Activated CD4-positive, alpha-beta T cell treated with anti-CD3 and anti-CD28 coated beads, Interleukin-2, amount 50 U/mL, for 4 hours (primary cell): ENCODE data around the gene PTPRH.
A peak's percentile ranks its signal among the peaks of the same experiment; 100 is the strongest.
"Not testable (repeated sequence)": the region's sequence is repeated elsewhere in the genome, so short reads cannot be mapped to it uniquely, and the experiment has no call there.

Experiments
- DNase-seq, 2 experiments: peaks; one replicate each; pipeline ENCODE4 v3.0.0-alpha.2; 2020

PTPRH gene

DNA sequence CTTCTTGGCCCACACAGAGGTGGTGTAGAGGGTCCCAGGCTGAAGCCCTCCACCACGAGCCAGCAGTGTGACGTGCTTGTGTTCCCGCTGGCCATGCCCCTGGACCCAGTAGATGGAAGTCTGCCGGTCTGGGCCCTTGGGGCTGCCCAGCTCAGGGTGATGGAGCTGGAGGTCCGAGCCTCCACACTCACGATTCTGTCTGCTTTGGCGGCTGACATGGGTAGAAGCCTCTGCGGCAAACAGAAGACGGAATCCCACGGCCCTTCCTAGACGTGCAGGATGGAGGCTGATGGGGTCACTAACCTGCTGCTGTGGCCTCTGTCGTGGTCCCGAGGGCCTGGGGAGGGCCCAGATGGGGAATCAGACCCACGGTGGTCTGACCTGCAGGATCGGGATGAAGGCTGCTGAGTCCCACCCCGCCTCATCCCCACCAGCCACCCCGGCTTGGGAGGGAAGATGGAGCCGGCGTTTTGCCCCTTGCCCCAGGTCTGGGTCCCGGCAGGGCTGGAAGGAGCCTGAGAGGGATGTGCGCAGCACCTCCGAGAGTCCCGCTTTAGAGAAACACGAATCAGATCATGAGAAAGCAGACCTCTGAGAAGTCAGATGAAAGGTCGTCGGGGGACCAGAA is 14.9 kb upstream of the PTPRH start:
- DNase-seq: no peak

DNA sequence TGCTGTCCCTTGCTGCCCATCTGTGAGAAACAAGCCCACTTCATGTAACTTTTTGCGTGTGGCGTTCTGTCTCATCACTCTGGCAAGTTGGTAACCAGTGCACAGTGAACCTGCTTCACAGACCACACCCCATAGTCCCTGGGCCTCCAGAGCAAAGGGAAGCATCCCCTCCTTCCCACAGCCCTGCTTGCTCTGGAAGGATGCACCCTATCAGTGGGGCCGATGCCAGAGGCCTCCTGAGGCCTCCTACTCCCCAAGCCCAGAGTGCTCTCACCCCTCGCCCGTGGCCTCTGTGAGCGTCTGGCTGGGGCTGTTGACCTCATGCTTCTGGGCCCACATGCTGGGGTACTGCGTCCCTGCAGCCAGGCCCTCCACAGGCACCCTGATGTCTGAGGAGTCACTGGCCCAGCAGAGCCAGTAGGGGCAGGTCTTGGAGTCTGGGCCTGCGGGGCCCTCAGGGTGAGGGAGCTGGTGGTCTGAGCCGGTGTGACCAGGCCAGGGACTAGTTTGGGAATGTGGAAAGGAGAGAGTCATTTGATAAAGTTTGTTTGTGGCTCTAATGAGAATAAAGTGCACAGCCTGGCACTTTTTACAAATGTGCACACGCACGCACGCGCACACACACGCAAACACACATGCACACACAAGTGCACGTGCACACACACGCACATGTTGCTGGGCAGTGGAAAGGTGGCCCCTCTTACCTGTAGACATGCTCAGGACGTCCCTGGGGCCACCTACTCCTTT is 14.2 kb upstream of the PTPRH start:
- no peak for DNase-seq

DNA sequence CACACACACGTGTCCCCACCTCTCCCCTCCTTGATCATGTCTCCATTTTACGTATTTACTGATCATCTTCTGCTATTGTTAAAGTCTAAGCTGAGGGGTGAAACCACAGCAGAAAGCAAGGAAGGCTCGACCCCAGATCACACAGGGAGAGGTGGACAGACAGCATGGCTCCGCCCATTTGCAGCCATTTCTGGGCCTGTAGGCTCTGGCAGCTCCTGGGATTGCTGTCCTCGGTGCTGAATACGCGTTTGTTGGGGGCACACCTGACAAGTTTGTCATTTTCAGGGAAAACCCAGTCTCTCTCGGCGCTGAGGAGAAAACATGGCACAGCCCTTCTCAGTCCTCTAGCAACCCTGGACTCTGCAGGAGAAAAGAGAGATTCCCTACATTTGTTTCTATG is 11.2 kb upstream of the PTPRH start:
- DNase-seq: no peak

DNA sequence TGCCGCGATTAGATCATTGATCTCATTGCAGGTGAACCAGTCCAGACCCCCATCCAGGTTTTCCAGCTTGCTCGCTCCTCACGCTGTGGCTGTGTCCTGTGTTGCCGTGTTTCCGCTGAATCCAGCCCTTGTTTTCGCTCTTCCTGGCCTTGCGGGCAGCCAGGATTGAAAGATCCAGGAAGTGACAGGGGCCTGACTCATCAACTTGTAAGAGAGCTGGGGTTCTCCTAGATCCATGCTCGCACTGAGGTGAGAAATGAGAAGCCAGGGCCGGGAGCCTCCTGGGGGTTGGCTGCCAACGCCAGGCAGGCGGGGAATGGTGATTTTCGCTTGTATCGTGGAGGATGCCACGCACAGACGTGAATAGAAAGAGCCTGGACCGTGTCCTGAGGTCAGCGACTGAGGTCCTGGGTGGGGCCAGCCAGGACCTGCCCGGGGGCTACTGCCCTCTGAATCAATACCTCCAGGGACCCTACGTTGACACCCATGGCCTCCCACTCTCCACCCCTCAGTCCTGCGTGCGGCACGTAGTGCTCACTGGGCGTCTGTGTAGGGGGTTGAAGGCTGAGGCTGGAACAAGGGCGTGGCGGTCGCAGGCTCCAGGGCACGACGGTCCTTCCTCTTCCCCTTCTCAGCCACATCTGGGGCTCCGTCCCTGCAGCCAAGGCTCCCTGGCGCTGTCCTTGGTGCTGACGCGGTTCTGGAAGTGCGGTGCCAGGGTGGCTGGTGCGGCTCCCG is 7.3 kb upstream of the PTPRH start:
- DNase-seq: peak in 1 of 2 experiments; percentile 25

DNA sequence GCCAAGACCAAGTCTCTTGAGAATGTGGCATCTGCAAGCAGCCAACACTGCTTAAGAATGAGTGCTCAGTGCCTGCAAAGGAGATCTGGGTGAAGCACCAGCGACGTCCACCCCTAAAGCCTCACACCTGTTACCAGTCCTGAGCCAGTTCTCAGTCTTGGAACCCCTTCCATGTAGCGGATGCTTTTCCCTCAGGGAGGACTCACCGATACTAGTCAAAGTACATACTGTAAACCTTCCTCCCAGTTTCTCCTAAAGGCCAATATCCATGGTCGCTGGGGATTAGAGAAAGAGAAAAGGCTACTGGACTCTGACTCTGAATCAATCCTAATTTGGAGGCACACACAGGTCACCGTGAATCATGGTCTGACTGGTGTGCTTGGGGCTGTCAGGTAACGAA is 4.2 kb upstream of the PTPRH start:
- no peak for DNase-seq

DNA sequence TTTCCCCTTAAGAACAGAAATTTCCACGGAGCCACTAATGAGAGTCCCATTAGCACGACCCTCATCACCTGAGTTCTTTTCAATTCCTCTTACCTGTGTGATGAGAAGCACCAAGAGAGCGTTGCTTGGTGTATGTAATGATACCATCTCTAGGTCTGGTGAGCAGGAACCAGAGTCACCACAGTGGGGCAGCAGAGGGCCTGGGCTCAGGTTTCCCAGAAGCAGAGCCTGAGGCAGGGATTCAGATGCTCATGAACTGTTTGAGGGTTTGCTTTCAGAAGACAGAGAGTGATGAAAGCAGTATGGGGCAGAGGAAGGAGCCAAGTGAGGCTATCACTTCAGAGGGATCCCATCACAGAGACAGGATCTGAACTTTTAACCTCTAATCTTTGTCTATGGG is 3.1 kb upstream of the PTPRH start:
- peak; percentile 17 to 26 for DNase-seq

DNA sequence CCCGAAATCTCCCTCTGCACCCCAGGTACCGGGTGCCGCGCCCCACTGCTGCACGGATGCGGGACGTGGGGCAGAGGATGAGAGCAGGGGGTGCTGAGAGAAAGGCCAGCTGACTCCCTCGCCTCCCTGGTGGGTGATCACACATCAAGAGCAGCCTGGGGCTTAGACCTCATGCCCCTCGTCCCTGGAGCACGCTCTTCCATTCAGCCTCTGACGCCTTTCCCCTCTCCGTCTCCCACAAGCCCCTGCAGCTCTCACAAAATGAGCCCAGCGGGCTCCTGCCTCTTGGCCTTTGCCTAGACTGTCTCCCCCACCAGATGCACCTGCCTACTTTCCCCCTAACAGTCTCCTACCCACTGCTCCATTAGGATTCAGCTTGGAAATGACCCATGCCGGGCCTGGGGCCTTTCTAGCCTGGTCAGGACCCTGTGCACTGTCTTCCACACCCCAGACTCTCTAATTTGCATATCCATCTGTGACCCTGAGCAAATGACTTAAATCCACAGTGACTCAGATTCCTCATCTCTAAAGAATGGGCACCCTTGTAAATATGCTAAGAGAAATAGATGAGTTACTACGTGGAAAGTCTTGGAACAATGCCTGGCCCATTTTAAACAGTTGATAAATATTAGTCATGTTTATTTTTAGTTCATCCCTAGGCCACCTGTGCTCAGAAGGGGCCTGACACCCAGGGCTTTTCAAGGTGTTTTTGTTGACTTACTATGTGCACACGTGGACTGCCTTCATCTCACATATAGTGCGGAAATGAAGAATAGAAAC is 582 bp upstream of the PTPRH start:
- no peak for DNase-seq

DNA sequence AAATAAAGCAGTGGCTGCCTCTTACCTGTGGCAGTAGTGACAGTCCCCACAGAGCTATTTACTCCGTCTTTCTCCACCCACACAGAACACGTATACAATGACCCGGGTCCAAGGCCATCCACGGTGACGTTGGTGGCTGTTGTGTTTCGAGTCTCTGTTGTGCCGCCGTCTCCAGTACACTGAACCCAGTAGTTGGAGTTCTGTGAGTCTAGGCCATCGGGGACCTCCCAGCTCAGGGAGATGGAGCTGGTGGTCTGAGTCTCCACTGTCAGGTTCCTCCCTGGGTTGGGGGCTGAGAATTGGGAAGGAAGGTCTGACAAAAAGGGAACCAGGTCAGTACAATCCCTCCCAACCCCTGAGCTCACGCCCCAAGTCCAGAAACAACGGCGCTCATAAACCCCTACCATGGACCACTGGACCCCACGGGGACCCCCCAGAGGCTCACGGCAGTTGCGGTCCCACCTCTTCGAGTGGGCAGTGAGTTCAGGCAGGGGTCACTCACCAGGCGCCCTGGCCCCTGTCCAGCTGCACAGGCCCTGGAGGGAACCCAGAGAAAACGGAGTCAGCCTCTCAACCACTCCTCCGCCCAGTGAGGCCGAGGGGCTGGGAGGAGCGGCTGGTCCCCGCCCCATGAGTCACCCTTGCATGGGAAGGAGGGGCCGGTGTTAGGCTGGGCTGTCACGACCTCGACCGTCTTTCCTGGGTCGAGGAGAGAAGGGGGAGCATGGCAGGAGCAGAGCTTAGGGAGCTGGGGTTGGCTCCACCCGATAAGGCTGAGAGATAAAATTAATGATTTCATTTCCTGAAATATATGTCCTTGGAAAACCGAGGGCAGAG is 2.4 kb downstream of the PTPRH start:
- DNase-seq: peak; percentile 20 to 24

DNA sequence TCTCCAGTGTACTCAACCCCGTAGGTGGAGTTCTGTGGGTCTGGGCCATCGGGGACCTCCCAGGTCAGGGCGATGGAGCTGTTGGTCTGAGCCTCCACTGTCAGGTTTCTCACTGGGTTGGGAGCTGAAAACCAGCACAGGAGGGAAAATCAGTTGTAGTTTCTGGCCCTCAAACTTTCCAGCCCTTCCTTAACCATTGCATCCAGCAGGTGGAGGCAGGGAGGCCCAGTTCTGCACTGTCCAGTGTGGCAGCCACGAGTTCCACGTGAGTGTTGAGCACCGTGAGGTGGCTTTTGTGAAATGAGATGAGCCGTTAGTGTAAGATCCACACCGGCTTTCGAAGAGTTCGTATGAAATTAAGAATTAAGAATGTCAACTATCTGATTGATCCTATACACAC is 7.1 kb downstream of the PTPRH start:
- DNase-seq: not testable (repeated sequence)

DNA sequence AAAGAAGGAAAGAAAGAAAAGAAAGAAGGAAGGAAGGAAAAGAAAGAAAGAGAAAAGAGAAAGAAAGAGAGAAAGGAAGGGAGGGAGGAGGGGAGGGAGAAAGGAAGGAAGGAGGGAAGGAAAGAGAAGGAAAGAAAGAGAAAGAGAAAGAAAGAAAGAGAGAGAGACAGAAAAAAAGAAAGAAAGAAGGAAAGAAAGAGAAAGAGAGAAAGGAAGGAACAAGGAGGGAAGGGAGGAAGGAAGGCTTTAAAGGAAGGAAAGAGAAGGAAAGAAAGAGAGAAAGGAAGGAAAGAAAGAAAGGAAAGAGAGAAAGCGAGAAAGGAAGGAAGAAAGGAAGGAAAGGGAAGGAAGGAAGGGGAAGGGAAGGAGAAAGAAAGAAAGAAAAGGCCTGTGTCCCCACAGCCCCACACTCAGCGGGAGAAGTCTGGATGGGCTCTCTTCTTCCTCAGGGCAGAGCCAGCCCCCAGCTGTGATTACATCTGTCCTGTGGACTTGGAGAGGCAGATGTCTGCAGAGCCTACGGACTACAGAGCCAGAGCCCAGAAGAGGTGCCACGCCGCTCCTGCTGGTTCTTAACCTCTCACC is 9.6 kb downstream of the PTPRH start:
- DNase-seq: no peak

DNA sequence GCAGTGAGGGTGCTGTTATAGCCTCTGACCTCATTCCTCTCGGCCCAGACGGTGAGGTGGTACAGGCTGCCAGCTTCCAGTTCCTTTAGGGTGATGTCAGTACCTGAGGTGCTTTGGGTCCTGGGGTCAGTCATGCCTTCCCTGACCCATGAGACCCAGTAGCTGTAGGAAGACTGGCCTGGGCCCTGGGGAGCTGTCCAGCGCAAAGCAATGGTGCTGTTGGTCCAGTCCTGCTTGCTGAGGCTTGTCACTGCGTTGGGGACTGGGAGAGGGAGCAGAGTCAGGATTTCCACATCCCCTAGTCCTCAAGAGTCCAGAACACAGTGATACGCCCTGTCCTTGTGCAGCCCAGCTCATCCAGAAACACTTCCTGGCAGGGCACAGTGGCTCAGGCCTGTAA is 10.7 kb downstream of the PTPRH start:
- DNase-seq: no peak

DNA sequence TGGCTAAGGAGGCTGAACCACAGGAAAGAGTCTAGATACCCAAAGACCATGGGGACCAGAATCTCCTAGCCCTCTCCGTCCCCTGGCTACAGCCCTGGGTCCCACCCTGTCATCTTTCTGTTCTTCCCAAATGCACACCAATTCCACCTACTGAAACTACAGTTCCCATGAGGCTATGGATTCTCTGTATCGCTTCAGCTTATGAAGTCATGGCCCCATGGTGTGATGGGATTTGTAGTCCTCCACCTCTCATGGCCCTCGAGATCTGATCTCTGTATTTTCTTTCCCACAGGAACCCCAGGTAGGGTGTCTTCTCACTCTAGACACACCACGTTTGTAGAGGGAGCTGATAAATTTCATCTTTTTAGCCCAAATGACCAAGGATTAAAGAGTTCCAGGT is 11.8 kb downstream of the PTPRH start:
- no peak for DNase-seq

DNA sequence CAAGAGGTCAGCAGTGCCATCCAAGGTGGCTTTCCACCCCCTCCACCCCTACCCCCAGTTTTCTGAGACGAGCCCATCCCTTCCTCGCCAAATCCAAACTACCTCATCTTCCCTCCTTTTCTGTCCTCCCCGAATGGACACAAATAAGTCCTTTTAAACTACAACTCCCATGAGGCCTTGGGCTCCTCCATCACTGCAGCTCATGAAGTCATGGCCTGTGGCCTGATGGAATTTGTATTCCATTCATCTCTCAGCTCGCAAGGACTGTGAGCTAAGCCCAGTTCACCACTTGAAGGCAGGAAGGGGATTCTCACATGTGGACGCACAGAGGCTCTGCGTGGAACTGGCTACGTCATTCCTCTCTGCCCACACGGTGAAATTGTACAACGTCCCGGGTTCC is 12.5 kb downstream of the PTPRH start:
- no peak for DNase-seq

DNA sequence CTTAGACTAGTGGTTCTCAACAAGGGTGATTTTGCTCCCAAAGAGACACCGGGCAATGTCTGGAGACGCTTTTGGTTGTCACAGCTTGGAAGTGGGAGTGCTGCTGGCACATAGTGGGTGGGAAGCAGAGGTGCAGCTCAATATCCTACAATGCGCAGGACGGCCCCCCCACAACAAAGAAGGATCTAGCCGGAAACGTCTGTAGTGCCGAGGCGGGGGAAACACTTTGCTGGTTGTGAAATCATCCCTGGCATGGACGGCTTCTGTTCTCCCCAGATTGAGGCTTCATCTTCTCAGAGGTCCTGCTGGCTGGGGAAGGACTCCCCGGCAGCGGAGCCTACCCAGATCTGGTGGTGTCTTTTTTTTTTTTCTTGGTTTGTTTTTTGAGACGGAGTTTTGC is 15.8 kb downstream of the PTPRH start:
- DNase-seq: no peak

DNA sequence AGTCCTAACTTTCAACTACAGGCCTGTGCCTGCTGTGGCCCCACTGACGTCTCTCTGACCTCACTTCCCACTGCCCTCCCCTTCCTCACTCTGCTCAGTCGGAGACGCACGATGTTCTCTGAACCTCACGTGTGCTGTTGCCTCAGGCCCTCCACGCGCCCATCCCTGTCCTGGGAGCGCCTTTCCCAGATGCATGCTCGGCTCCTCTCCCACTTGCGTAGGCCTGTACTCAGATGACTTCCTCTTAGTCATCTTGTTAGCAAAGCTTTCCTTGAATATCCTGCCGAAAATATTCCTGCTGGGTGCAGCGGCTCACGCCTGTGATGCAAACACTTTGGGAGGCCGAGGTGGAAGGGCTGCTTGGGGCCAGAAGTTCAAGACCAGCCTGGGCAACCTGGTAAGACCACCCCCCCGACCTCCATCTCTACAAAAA is 19.9 kb downstream of the PTPRH start:
- no peak for DNase-seq

DNA sequence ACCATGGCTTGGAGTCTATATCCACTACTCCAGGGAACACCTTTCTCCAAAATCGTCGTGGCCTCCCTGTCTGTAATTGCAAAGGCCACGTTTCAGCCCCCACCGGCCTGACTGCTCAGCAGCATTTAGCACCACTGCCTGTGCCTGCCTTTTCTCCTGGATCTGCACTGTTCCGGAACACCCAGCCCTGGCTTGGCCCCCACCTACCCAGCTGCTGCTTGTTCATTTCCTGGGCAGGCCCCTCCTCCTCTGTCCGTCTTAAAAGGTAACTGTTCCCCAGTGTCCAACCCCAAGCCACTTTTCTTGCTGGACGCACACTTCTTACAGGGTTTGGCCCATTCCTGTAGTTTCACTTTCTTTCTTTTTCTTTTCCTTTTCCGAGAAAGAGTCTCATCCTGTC is 20.7 kb downstream of the PTPRH start:
- DNase-seq: no peak

DNA sequence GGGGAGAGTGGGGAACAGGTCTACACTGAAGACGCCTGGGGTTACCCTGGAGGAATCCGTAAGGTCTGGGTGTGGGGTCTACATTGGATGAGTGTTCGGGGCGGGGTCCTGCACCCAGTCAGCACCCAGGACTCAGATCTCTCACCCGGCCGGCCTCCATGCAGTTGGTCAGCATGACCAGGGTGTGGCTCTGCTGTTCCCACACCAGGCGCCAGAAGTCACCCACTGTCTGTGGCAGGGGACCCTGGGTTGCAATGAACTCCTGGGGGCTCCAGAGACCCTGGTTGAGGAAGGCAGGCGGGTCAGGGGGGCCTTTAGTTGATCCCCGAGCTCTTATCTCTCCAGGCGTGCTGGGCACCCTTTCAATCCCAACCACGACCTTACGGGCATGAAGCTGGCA is 23.2 kb downstream of the PTPRH start:
- DNase-seq: no peak

DNA sequence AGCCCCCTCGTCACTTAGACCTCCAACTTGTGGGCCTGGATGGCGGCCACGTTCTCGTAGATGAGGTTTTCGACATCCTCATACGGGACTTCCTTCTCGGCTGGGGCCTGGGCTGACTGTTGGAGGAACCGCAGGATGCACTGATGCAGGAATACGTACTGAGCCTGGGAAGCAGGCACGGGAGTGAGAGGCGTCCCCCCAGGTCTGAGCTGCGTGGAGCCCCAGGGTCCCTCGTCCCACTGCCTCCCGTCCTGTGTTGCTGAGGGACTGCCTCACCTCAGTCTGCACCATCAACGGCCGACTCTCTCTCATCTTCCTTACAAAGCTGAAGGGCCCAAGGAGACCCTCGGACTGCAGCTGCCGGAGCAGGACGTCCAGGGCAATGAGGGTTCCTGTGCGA is 27.6 kb downstream of the PTPRH start:
- DNase-seq: no peak

DNA sequence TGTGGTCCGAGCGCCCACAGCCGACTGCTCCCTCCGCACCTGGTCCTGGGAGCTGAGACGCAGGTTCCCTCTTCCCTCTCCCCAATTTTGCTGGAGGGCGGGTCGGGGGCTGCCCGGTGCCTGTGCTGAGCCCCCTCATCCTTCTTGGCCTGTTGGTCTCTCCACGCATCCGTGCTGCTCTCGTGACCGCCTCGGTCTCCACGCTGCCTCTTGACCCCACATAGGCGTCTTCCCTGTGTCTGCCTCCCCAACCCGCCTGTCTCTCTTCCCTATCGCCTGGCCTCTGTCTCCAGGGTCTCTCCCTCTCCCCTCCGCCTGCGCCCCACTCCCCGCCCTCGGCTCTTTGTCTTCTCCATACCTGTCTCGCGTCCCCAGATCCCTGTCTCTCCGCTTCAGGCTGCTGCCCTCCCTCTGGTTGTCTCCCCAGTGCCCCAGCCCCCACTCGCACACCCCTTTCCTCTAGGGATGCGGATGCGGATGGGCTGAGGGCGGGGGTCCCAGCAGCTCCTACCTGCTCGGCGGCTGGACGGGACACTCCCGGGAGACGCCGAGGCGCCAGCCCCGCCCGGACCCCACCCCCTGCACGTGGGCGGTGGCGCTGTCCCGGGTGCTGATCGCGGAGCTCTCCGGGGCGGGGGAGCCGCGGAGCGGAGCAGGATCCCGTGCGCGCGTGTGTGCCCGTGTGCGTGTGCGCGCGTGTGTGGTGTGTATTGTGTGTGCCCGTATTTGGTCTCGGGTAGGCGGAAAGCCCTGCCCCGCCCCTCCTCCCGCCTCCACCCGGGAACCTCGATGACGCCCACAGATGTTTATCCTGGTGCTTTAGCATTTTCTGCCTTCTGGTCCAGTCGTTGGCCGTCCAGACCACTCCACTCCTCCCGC is 29.5 kb downstream of the PTPRH start, which contains the start of gene SYT5:
Gene SYT5 (minus strand): TSS at position 684 of the 879 bp plus-strand sequence. CDS start 1,248 bp downstream, outside the sequence.
- peak; percentile 45 to 49 for DNase-seq

DNA sequence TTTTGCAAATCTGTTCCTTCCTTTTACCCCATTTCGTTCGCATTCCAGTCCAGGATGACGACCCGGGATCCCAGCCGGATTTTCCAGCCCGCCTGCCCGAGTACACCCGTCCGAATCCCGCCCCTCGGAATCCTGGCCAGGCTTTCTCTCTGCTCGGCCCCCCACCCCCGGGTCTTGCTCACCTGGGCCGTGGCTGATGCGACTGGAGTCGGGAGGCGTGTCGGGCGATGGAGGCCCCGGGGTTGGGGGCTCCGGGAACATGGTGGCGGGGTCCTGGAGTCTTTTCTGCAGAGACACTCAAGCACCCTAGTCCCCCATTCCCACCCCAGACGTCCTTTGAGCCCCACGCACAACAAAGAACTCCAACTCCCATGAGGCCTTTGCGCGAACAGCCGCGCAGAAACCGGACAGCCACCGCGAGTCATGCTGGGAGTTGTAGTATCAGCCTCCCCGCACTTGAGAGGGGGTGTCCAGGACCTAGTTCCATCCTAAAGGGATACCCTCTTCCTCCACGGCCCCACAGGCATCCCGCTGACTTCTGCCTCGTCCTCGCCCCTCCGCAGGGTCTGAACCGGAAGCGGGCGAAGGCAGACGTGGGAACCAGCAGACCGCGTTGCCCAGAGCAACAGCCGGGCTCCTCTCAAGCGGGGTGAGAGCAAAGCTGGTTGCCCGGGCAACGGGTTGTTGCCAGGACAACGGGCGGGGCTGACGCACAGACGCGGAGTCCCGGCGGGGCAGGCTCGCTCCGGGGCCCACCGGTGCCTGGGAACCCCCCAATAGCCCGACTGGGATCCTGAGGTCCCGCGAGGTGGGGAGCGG is 30.3 kb downstream of the PTPRH start:
- peak; percentile 87 for DNase-seq
